Tibial artery (tissue), 4 donors: ENCODE measurements around the gene ASPSCR1.

ENCODE experiments used
- DNase-seq, 2 donors: peaks; one replicate each; pipeline ENCODE4 v3.0.0-alpha.2; 2019
- H3K27ac ChIP-seq, 2 donors: fragments of 200-600 bp; sonication (generic) in 1 of 2; 1 replicate in 1 of 2; 2 replicates in 1 of 2; pipeline ENCODE4 v1.5.1; 2018 to 2019; ENCODE audit warnings: mild to moderate bottlenecking in 1 of 2
- H3K27me3 ChIP-seq, 2 donors: fragments of 200-600 bp; sonication (generic) in 1 of 2; one replicate each; pipeline versions ENCODE4 v1.5.1 to v1.6.0; 2016 to 2019
- H3K36me3 ChIP-seq, 3 donors: fragments of 200-600 bp; sonication (generic) in 2 of 3; one replicate each; pipeline ENCODE4 v1.5.1; 2016 to 2019; ENCODE audit warnings: mild to moderate bottlenecking in 2 of 3
- H3K4me1 ChIP-seq, 4 donors: fragments of 200-600 bp; sonication (generic) in 2 of 4; 1 replicate in 3 of 4; 2 replicates in 1 of 4; pipeline ENCODE4 v1.5.1; 2016 to 2019
- H3K4me3 ChIP-seq, 2 donors: fragments of 200-600 bp; sonication (generic) in 1 of 2; 1 replicate in 1 of 2; 2 replicates in 1 of 2; pipeline ENCODE4 v1.5.1; 2018 to 2019; ENCODE audit warnings: mild to moderate bottlenecking in 2 of 2
- H3K9me3 ChIP-seq, 3 donors: fragments of 200-600 bp; sonication (generic) in 1 of 3; one replicate each; pipeline ENCODE4 v1.5.1; 2016 to 2019
- CTCF ChIP-seq, 2 experiments: fragments of 200-600 bp in 1 of 2; fragments of 450-650 bp in 1 of 2; IDR thresholded peaks; one replicate each; pipeline ENCODE4 v1.5.1; 2017 to 2019; ENCODE audit warnings: antibody characterized with exemption in 2 of 2, mild to moderate bottlenecking in 1 of 2, moderate library complexity in 1 of 2
- intact Hi-C: fragments of 100-400 bp; cut with DNase I; formaldehyde crosslinking; loops from one replicate; pipeline ENCODE4 v1.15.0; 2023; ENCODE audit warnings: low total_unique reads

Gene ASPSCR1

GRCh38 chr17:82019690-82020571 lies 42.5 kb downstream of the ASPSCR1 start:
- no peak for DNase-seq
- peak; percentile 42 to 60 for TF ChIP-seq CTCF (IDR thresholded peaks at IDR 0.05)
- no peaks in the 10 kb centered on the region for H3K9me3 ChIP-seq
- H3K4me1 ChIP-seq: peaks cover 0 to 33% (median 25%) of the 10 kb centered on the region in 4 donors
- no peak overlapping the region for H3K4me3 ChIP-seq
- H3K27ac ChIP-seq: no peak overlapping the region
- intact Hi-C loops: loop anchor here (2.0 kb wide), 1 partner anchor 61 kb away; no protein-coding TSS in a partner anchor
- H3K36me3 ChIP-seq: peaks cover 0 to 25% (median 11%) of the 10 kb centered on the region in 3 donors
- no peaks in the 10 kb centered on the region for H3K27me3 ChIP-seq

GRCh38 chr17:82020572-82021106 lies 43.2 kb downstream of the ASPSCR1 start:
- TF ChIP-seq CTCF (IDR thresholded peaks at IDR 0.05): no peak
- Histone ChIP-seq H3K27me3 (no peaks in the 10 kb centered on the region), H3K27ac (no peak overlapping the region), H3K4me1 (peaks cover 0 to 33% (median 25%) of the 10 kb centered on the region in 4 donors), H3K4me3 (no peak overlapping the region), H3K36me3 (peaks cover 0 to 25% (median 11%) of the 10 kb centered on the region in 3 donors), H3K9me3 (no peaks in the 10 kb centered on the region)
- intact Hi-C loops: loop anchor here (2.0 kb wide), 1 partner anchor 62 kb away; no protein-coding TSS in a partner anchor
- DNase-seq: no peak

GRCh38 chr17:82021107-82021899 lies 43.9 kb downstream of the ASPSCR1 start:
- H3K9me3 ChIP-seq: no peaks in the 10 kb centered on the region
- DNase-seq: peak; percentile 77 to 86
- H3K36me3 ChIP-seq: peaks cover 0 to 25% (median 11%) of the 10 kb centered on the region in 3 donors
- H3K27me3 ChIP-seq: no peaks in the 10 kb centered on the region
- intact Hi-C loops: loop anchor here (2.0 kb wide), 1 partner anchor 63 kb away; no protein-coding TSS in a partner anchor
- H3K4me3 ChIP-seq: peak overlapping the region in 1 of 2 donors; percentile 91
- peak; percentile 66 to 83 for TF ChIP-seq CTCF (IDR thresholded peaks at IDR 0.05)
- peaks cover 0 to 33% (median 25%) of the 10 kb centered on the region in 4 donors for H3K4me1 ChIP-seq
- H3K27ac ChIP-seq: peak overlapping the region in 1 of 2 donors; percentile 61

GRCh38 chr17:82021900-82022309 lies 44.5 kb downstream of the ASPSCR1 start:
- peaks cover 0 to 24% (median 11%) of the 10 kb centered on the region in 3 donors for H3K36me3 ChIP-seq
- H3K4me3 ChIP-seq: peak overlapping the region; percentile 65 to 91
- H3K27ac ChIP-seq: peak overlapping the region; percentile 61 to 72
- H3K4me1 ChIP-seq: peaks cover 0 to 33% (median 25%) of the 10 kb centered on the region in 4 donors
- no peaks in the 10 kb centered on the region for H3K9me3 ChIP-seq
- no peaks in the 10 kb centered on the region for H3K27me3 ChIP-seq
- TF ChIP-seq CTCF (IDR thresholded peaks at IDR 0.05): no peak
- intact Hi-C loops: loop anchor here (2.0 kb wide), 1 partner anchor 63 kb away; no protein-coding TSS in a partner anchor
- DNase-seq: no peak

GRCh38 chr17:82022310-82022980 lies 45.0 kb downstream of the ASPSCR1 start, which contains the start of gene CENPX:
Gene CENPX (minus strand): TSS chr17:82022878. CDS start chr17:82022861, 17 bp downstream.
- Histone ChIP-seq H3K9me3 (no peaks in the 10 kb centered on the region), H3K4me1 (peaks cover 0 to 33% (median 25%) of the 10 kb centered on the region in 4 donors), H3K36me3 (peaks cover 0 to 18% (median 11%) of the 10 kb centered on the region in 3 donors), H3K27me3 (peaks cover 0 to 5% of the 10 kb centered on the region in 2 donors), H3K4me3 (peak within 1 kb of the TSS; percentile 65 to 91), H3K27ac (peak within 1 kb of the TSS; percentile 61 to 72)
- no peak for TF ChIP-seq CTCF (IDR thresholded peaks at IDR 0.05)
- intact Hi-C loops: no loop called here
- no peak for DNase-seq
